Subcutaneous adipose tissue (tissue), 4 donors: ENCODE results near the gene CAMP. TPM values are rescaled to one million over a fixed set of nuclear protein-coding genes. Genes with fewer than 3 reads are reported as not detected.

Experiments used
- total RNA-seq, 4 donors: library from RNA; depleted of rRNA; stranded (reverse); fragments of >200 nt; gene quantifications; one replicate each; pipeline ENCODE4 v1.1.0, GENCODE V29; 2016
- TF ChIP-seq, protein P1 (sequence below): fragments of 450-650 bp; IDR thresholded peaks from one replicate; pipeline ENCODE4 v1.5.1; 2016; ENCODE audit warnings: low read depth, mild to moderate bottlenecking, control low read depth, antibody characterized with exemption, moderate library complexity

CAMP gene, protein sequence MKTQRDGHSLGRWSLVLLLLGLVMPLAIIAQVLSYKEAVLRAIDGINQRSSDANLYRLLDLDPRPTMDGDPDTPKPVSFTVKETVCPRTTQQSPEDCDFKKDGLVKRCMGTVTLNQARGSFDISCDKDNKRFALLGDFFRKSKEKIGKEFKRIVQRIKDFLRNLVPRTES
- total RNA-seq, result 10 to 100 TPM in 1 of 4 donors, not detected in 3; 21.4 TPM

DNA sequence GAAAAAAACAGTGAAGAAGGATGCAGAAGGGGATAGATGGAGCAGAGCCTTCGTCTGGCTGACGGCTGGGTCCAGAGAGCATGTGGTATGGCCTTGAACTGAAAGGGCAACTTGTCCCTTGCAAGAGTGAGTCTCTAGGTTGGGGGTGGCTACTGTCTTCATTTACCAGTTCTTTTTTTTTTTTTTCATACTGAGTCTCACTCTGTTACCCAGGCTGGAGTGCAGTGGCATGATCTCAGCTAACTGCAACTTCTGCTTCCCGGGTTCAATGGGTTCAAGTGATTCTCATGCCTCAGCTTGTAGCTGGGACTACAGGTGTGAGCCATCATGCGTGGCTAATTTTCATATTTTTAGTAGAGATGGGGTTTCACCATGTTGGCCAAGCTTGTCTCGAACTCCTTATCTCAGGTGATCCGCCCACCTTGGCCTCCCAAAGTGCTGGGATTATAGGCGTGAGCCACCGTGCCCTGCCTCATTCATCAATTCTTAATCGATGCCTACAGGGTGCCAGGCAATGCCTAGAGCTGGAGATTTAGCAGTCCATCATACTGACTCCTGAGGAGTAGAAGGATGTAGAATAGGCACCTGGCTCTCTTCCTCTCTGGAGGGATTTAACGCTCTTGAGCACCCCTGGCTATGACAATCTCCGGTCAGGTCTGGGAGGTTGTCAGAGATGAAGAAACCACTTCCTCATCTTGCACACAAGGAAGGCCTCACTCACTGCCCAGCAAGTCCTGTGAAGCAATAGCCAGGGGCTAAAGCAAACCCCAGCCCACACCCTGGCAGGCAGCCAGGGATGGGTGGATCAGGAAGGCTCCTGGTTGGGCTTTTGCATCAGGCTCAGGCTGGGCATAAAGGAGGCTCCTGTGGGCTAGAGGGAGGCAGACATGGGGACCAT, at the start of gene CAMP:
Gene CAMP (plus strand): TSS at position 880 of the 898 bp plus-strand sequence. CDS start 17 bp downstream, at position 897.
- TF ChIP-seq, protein P1, sequence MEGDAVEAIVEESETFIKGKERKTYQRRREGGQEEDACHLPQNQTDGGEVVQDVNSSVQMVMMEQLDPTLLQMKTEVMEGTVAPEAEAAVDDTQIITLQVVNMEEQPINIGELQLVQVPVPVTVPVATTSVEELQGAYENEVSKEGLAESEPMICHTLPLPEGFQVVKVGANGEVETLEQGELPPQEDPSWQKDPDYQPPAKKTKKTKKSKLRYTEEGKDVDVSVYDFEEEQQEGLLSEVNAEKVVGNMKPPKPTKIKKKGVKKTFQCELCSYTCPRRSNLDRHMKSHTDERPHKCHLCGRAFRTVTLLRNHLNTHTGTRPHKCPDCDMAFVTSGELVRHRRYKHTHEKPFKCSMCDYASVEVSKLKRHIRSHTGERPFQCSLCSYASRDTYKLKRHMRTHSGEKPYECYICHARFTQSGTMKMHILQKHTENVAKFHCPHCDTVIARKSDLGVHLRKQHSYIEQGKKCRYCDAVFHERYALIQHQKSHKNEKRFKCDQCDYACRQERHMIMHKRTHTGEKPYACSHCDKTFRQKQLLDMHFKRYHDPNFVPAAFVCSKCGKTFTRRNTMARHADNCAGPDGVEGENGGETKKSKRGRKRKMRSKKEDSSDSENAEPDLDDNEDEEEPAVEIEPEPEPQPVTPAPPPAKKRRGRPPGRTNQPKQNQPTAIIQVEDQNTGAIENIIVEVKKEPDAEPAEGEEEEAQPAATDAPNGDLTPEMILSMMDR, result no peak

DNA sequence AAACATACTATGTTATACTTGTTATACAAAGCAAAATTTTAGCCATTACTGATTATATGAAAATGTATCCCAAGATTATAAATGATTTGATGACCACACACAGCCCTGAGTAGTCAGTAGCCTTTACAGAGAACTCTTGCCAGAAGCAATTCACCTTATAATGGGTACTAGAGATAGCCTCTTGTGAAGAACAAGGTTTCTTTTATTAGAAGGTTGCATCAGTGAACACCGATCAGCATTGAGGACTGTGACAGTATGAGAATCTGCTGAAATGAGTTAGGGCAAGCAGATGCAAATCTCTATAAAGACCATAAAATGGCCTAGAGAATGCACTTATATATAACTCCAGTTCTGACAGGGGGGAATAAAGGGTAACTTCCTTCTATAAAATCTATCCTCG, 45.2 kb upstream of the CAMP start:
- TF ChIP-seq, protein P1, result no peak

DNA sequence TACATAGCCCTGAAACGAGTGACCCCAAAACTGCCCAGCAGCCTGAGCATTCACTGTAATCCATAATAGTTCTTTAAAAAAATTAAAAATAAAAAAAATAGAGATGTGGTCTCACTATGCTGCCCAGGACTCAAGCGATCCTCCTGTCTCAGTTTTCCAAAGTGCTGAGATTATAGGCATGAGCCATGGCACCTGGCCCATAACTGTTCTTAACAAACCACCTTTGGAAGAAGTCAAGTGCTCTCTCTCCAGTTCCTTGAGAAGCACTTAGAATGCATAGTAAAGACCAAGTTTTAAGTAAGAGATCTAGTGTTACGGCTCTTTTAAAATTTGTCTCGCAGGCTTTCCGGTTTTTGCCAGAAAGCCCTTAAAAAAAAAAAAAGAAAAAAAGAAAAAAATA, 43.3 kb upstream of the CAMP start:
- TF ChIP-seq, protein P1, result no peak

DNA sequence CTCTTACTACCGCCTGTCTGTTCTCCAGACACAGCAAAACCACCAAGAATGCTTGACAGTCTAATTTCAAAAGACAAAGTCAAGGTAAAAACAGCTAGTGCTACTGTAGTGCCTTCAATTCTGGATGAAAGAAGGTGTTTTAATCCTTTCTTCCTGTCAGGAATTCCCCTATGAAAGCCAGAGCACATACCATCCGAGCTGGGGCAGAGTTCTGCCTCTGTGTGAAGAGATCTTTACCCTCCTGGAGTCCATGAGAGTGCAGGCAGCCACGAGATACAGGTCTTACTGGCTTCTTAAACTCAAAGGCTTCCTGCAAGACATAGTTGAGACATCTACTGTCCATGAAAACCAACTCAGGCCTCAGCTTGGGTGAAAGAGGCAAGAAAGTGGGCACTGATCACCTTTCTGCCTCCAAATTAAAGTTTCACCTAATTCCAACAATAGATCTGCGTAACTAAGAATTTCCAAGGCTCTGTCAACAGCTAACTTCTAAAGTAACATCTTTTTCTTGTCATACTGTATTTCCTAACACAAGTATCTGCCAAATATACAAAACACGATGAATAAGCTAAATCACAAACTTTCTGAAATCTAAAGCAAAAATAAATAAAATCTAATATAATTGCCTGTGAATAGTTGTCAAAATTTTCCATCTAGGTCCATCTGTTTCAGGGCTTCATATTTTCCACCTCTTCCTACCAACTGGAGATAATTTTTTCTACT, 42.6 kb upstream of the CAMP start:
- TF ChIP-seq, protein P1, result no peak

DNA sequence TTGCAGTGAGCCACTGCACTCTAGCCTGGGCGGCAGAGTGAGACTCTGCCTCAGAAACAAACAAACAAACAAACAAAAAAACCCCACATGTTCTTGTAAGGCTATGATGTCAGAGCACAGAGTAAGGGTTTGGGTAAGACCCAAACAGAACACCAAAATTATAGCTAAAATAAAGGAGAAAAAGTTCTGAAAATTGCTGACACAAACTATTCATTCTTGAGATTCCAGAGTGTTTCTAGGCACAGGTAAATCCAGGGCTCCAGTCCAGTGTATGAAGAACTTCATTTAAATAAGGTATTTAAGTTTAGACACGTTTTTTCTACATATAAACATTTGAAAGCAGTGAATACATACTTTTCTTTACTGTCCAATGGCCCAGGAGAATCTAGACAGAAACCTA, 39.0 kb upstream of the CAMP start:
- TF ChIP-seq, protein P1, result no peak

DNA sequence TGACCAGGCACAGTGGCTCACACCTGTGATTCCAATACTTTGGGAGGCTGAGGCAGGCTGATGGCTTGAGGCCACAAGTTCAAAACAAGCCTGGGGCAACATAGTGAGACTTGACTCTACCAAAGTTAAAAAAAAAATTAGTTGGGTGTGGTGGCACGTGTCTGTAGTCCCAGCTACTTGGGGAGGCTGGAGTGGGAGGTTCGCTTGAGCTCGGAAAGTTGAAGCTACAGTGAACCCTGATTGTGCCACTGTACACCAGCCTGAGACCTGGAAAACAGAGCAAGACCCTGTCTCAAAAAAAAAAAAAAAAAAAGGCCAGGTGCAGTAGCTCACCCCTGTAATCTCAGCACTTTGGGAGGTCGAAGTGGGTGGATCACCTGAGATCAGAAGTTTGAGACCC, 38.2 kb upstream of the CAMP start:
- TF ChIP-seq, protein P1, result no peak
